Tibial nerve (tissue), 4 donors: Measurements from ENCODE around the gene ZSCAN22. TPM values are rescaled to one million over a fixed set of nuclear protein-coding genes. Genes with fewer than 3 reads are reported as not detected.

Experiments
- DNase-seq, 2 donors: peaks; one replicate each; pipeline ENCODE4 v3.0.0-alpha.2; 2019; ENCODE audit warnings: low spot score in 2 of 2
- H3K27ac ChIP-seq, 4 donors: fragments of 200-600 bp; sonication (generic) in 3 of 4; one replicate each; pipeline ENCODE4 v1.5.1; 2017 to 2019; ENCODE audit warnings: mild to moderate bottlenecking in 1 of 4
- H3K27me3 ChIP-seq, 2 donors: fragments of 200-600 bp; sonication (generic) in 1 of 2; one replicate each; pipeline versions ENCODE4 v1.5.1 to v1.6.0; 2017 to 2019
- H3K36me3 ChIP-seq, 3 donors: fragments of 200-600 bp; sonication (generic); one replicate each; pipeline ENCODE4 v1.5.1; 2018 to 2019
- H3K4me1 ChIP-seq, 4 donors: fragments of 200-600 bp; sonication (generic) in 3 of 4; one replicate each; pipeline ENCODE4 v1.5.1; 2017 to 2019
- H3K4me3 ChIP-seq, 4 donors: fragments of 200-600 bp; sonication (generic) in 3 of 4; one replicate each; pipeline ENCODE4 v1.5.1; 2017 to 2019; ENCODE audit warnings: mild to moderate bottlenecking in 1 of 4, moderate library complexity in 1 of 4
- H3K9me3 ChIP-seq, 4 donors: fragments of 200-600 bp; sonication (generic) in 3 of 4; one replicate each; pipeline ENCODE4 v1.5.1; 2017 to 2019
- EP300 ChIP-seq, 2 donors: sonication (generic); formaldehyde crosslinking; IDR thresholded peaks; one replicate each; pipeline ENCODE4 v1.6.1; 2017; ENCODE audit warnings: antibody characterized with exemption in 2 of 2, mild to moderate bottlenecking in 1 of 2
- POLR2A ChIP-seq, 2 donors: fragments of 450-650 bp; IDR thresholded peaks; one replicate each; pipeline ENCODE4 v1.6.1; 2017; ENCODE audit warnings: antibody characterized with exemption in 2 of 2, mild to moderate bottlenecking in 2 of 2, moderate library complexity in 2 of 2
- WGBS, 2 donors: methylation state at CpG; one replicate each; pipeline ENCODE4 v1.1.5; 2018; 5-methylcytosine and 5-hydroxymethylcytosine counted together
- total RNA-seq, 4 donors: library from RNA; depleted of rRNA; stranded (reverse); fragments of >200 nt; gene quantifications; one replicate each; pipeline ENCODE4 v1.1.0, GENCODE V29; 2016
- TF ChIP-seq, protein P1 (sequence below), 5 experiments: fragments of 200-600 bp in 3 of 5; fragments of 450-650 bp in 2 of 5; sonication (generic) in 3 of 5; IDR thresholded peaks; one replicate each; pipeline ENCODE4 v1.5.1; 2016 to 2019; ENCODE audit warnings: antibody characterized with exemption in 5 of 5, mild to moderate bottlenecking in 3 of 5, moderate library complexity in 2 of 5

Gene ZSCAN22
- total RNA-seq, 4 donors from 2014 or later = 2.2 to 4.8 (median 4.2) TPM

DNA sequence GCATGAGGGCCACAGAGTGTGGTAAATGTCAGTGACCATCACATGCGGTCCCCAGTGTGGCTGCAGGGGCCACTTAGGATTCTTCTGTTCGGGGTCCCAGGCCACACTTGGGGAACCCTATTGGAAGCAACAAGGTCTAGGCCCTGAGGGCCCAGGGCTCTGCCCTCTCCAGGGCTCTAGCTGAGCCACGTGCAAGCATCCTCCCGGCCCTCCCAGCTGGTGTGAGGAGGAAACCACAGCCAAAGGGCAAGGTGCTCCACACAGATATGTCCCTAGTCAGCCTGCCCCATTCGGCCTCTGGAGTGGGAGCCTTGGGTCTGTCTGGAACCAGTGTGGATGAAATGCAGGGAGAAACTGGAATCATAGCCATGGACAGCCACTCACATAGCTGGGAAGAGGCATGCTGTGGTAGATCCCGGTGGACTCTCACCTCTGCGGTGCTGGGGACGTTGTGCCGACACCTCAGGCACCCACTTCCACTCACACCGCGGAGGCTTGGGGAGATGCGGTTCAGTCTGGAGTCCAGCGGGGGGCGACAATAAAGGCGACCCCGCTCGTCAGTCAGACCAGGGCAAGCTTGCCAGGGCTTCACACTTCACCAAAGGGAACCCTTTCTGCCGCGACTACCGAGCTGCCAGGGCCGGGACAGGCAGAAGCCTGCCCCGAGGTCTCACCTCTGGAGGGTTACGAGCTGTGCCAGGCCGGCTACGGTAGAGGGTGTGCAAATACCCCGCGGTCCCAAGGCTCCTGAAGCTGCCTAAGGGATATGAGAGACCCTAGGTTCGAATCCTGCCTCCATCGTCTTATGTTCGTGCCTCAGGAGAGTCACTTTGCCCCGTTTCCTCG lies 40.0 kb downstream of the ZSCAN22 start:
- 93 to 98% methylated on average over 20 to 22 of the region's 32 CpGs for WGBS, 2 donors
- no peak for TF ChIP-seq EP300 (IDR thresholded peaks at IDR 0.05)
- no peak for TF ChIP-seq POLR2A (IDR thresholded peaks at IDR 0.05)
- TF ChIP-seq, protein P1, sequence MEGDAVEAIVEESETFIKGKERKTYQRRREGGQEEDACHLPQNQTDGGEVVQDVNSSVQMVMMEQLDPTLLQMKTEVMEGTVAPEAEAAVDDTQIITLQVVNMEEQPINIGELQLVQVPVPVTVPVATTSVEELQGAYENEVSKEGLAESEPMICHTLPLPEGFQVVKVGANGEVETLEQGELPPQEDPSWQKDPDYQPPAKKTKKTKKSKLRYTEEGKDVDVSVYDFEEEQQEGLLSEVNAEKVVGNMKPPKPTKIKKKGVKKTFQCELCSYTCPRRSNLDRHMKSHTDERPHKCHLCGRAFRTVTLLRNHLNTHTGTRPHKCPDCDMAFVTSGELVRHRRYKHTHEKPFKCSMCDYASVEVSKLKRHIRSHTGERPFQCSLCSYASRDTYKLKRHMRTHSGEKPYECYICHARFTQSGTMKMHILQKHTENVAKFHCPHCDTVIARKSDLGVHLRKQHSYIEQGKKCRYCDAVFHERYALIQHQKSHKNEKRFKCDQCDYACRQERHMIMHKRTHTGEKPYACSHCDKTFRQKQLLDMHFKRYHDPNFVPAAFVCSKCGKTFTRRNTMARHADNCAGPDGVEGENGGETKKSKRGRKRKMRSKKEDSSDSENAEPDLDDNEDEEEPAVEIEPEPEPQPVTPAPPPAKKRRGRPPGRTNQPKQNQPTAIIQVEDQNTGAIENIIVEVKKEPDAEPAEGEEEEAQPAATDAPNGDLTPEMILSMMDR (IDR thresholded peaks at IDR 0.05) = no peak

DNA sequence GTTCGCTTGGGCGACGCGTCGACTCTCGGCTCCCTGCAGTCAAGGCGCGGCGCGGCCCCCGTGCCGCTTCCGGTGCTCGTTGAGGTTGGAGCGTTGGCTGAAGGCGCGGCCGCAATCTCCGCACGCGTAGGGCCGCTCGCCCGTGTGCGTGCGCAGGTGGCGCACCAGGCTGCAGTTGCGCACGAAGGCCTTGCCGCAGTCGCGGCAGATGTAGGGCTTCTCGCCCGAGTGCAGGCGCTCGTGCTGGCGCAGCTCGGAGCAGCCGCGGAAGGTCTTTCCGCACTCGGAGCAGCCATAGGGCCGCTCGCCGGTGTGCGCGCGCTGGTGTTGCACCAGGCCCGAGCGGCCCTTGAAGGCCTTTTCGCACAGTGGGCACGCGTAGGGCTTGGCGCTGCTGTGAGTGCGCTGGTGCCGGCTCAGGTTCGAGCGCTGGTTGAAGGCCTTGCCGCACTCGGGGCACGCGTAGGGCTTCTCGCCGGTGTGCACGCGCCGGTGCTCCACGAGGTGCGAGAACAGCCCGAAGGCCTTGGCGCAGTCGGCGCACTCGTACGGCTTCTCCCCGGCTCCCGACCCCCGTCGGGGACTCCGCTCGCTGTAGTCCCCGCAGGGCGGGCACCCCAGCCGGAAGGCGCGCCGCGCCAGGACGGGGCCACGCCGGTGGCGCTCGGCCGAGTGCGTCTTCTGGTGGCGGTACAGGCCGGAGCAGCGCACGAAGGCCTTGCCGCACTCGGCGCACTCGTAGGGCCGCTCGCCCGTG lies 41.1 kb downstream of the ZSCAN22 start:
- Histone ChIP-seq H3K4me3 (no peak overlapping the region), H3K36me3 (peaks cover 0 to 43% (median 0%) of the 10 kb centered on the region in 3 donors), H3K9me3 (no peaks in the 10 kb centered on the region), H3K4me1 (peaks cover 0 to 7% (median 0%) of the 10 kb centered on the region in 4 donors), H3K27me3 (no peaks in the 10 kb centered on the region), H3K27ac (no peak overlapping the region)
- DNase-seq = no peak
- TF ChIP-seq POLR2A (IDR thresholded peaks at IDR 0.05) (no peak), EP300 (IDR thresholded peaks at IDR 0.05) (no peak)
- TF ChIP-seq, protein P1 (IDR thresholded peaks at IDR 0.05) = no peak
- WGBS, 2 donors = 73% methylated on average over 58 to 94 of the region's 106 CpGs

More for the DNA sequence above, 40.0 kb downstream of the ZSCAN22 start:
- Histone ChIP-seq H3K9me3 (no peaks in the 10 kb centered on the region), H3K27me3 (no peaks in the 10 kb centered on the region), H3K4me3 (no peak overlapping the region), H3K36me3 (peaks cover 0 to 43% (median 0%) of the 10 kb centered on the region in 3 donors), H3K27ac (no peak overlapping the region), H3K4me1 (peaks cover 0 to 10% (median 1%) of the 10 kb centered on the region in 4 donors)
- no peak for DNase-seq

DNA sequence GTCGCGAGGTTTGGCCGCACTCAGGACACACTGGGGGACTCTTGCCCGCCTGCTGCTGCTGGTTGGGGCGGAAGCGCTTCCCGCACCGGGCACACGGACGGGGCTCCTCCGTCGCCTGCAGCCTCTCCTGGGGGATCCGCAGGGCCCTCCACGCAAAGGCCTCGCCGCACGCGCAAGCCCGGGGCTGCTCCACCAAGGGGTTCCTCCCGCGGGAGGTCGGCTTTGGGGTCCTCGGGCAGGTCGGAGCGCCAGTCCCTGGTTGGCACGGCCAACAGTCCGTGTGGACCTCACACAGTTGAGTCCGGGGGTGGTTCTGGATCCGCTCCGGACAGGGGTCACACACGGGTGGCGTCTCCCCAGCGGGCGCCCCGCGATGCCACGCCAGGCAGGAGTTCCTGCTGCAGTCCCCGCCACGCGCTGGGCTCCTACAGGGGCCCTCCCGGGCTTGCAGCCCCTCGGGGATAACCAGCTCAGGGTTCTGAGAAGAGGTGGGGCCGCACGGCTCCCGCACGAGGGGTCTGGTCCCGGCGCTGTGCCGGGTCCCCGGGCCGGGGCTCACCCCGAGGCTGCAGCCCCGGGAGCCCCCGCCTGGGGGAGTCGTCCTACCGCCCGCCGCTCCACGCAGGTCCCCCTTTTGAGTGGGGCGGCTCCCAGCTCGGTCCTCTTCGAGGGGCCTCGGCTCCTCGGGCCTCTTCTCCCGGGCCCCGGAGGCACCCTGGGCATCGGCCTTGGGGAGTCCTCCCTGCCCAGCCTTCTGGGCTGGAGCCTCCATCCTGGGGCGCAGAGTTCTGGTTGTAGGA lies 42.0 kb downstream of the ZSCAN22 start:
- 89 to 90% methylated on average over 46 to 52 of the region's 68 CpGs for WGBS, 2 donors
- no peaks in the 10 kb centered on the region for H3K27me3 ChIP-seq
- no peak overlapping the region for H3K4me3 ChIP-seq
- no peak overlapping the region for H3K27ac ChIP-seq
- H3K9me3 ChIP-seq = no peaks in the 10 kb centered on the region
- no peaks in the 10 kb centered on the region for H3K4me1 ChIP-seq
- TF ChIP-seq EP300 (IDR thresholded peaks at IDR 0.05) = no peak
- TF ChIP-seq, protein P1 (IDR thresholded peaks at IDR 0.05) = no peak
- no peak for TF ChIP-seq POLR2A (IDR thresholded peaks at IDR 0.05)
- H3K36me3 ChIP-seq = peaks cover 0 to 43% (median 0%) of the 10 kb centered on the region in 3 donors
- DNase-seq = no peak

DNA sequence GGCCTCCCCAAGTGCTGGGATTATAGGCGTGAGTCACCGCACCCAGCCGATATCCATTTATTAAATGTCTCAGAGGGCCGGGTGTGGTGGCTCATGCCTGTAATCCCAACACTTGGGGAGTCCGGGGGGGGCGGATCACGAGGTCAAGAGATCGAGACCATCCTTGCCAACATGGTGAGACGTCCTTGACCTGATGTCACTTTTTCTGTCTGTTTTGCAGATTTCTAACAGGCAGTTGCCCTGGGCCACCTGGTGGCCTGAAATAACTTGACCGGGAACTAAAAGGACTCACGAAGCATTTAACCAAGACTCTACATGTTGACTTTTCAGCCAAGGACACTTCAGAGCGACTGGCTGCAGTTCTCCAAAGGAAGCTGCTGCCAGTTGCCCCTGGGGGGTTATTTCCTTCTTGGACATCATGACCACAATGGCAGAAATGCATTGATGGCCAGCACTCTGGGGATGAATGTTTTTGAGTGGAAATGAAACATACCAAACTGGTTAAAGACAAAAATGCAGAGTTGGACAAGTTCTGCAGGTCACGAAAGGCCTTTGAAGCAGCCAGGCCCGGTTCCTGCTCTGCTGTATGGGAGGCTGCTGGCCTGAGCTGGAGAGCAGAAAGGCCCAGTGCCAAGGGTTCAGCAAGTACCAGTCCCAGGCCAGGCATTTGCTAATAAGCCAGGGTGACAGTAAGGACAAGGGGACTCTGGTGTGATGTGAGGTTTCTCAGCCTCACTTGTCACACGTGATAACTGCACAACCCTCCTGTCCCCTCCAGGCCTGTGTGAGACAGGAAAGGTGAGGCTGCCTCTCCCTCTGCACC lies 45.7 kb downstream of the ZSCAN22 start:
- TF ChIP-seq, protein P1 (IDR thresholded peaks at IDR 0.05) = no peak
- TF ChIP-seq EP300 (IDR thresholded peaks at IDR 0.05) (no peak), POLR2A (IDR thresholded peaks at IDR 0.05) (no peak)
- H3K27me3 ChIP-seq = no peaks in the 10 kb centered on the region
- H3K36me3 ChIP-seq = peaks cover 0 to 22% (median 0%) of the 10 kb centered on the region in 3 donors
- no peaks in the 10 kb centered on the region for H3K9me3 ChIP-seq
- no peak overlapping the region for H3K27ac ChIP-seq
- H3K4me1 ChIP-seq = no peaks in the 10 kb centered on the region
- 69 to 72% methylated on average over 15 of the region's 15 CpGs for WGBS, 2 donors
- no peak overlapping the region for H3K4me3 ChIP-seq
- DNase-seq = no peak
